Neuronal stem cell (in vitro differentiated cells): ENCODE data around the gene OFD1.
A peak's percentile ranks its signal among the peaks of the same experiment; 100 is the strongest.

Source experiments
- DNase-seq: peaks from one replicate; pipeline ENCODE4 v3.0.0-alpha.2; 2013; ENCODE audit warnings: low spot score
- H2AFZ ChIP-seq: one replicate; pipeline ENCODE4 v1.6.1; 2013; ENCODE audit warnings: mild to moderate bottlenecking, low read length, inconsistent platforms
- H2AK5ac ChIP-seq: 2 replicates; pipeline ENCODE4 v1.6.1; 2013; ENCODE audit warnings: low read depth, mild to moderate bottlenecking, inconsistent platforms, low read length, moderate library complexity, mixed read lengths
- H2BK120ac ChIP-seq: 2 replicates; pipeline ENCODE4 v1.6.1; 2013; ENCODE audit warnings: low read depth, mild to moderate bottlenecking, inconsistent platforms, low read length, moderate library complexity, mixed read lengths
- H2BK12ac ChIP-seq: one replicate; pipeline ENCODE4 v1.6.1; 2013; ENCODE audit warnings: low read length, inconsistent platforms
- H2BK15ac ChIP-seq: 2 replicates; pipeline ENCODE4 v1.6.1; 2013; ENCODE audit warnings: mild to moderate bottlenecking, low read length, inconsistent platforms, mixed read lengths
- H2BK5ac ChIP-seq: one replicate; pipeline ENCODE4 v1.6.1; 2013; ENCODE audit warnings: inconsistent platforms, mild to moderate bottlenecking, low read length, moderate library complexity
- H3K14ac ChIP-seq: one replicate; pipeline ENCODE4 v1.6.1; 2013; ENCODE audit warnings: low read length, inconsistent platforms
- H3K18ac ChIP-seq: 2 replicates; pipeline ENCODE4 v1.6.1; 2013; ENCODE audit warnings: low read length, inconsistent platforms
- H3K23ac ChIP-seq: 2 replicates; pipeline ENCODE4 v1.6.1; 2013; ENCODE audit warnings: low read depth, mild to moderate bottlenecking, mixed read lengths, low read length, inconsistent platforms; ENCODE audit not compliant: poor library complexity
- H3K27ac ChIP-seq: replicated peaks from 3 replicates; pipeline ENCODE4 v1.5.1; 2013; ENCODE audit warnings: low read length, inconsistent platforms
- H3K27me3 ChIP-seq, 3 experiments: 2 replicates each; pipeline ENCODE4 v1.6.1; 2013; ENCODE audit warnings: low read length in 3 of 3, mild to moderate bottlenecking in 2 of 3, inconsistent platforms in 1 of 3, low read depth in 1 of 3, mixed read lengths in 1 of 3, moderate library complexity in 1 of 3; ENCODE audit not compliant: control insufficient read depth in 3 of 3, insufficient read depth in 3 of 3
- H3K36me3 ChIP-seq, 2 donors: replicated peaks in 1 of 2; 2 replicates each; pipeline ENCODE4 v1.6.1; 2013; ENCODE audit warnings: low read length in 2 of 2; ENCODE audit not compliant: control insufficient read depth in 2 of 2, insufficient read depth in 2 of 2
- H3K4ac ChIP-seq: 2 replicates; pipeline ENCODE4 v1.6.1; 2013; ENCODE audit warnings: inconsistent platforms, mild to moderate bottlenecking, low read length, moderate library complexity
- H3K4me1 ChIP-seq, 2 donors: 1 replicate in 1 of 2; 2 replicates in 1 of 2; pipeline ENCODE4 v1.6.1; 2013; ENCODE audit warnings: low read length in 2 of 2, low read depth in 1 of 2; ENCODE audit not compliant: control insufficient read depth in 2 of 2, insufficient read depth in 1 of 2
- H3K4me2 ChIP-seq: one replicate; pipeline ENCODE4 v1.6.1; 2013; ENCODE audit warnings: mild to moderate bottlenecking, low read length, inconsistent platforms; ENCODE audit not compliant: insufficient read depth, poor library complexity, severe bottlenecking
- H3K4me3 ChIP-seq, 2 donors: 2 replicates each; pipeline ENCODE4 v1.5.1; 2013; ENCODE audit warnings: low read length in 2 of 2, mild to moderate bottlenecking in 2 of 2, inconsistent platforms in 1 of 2, moderate library complexity in 1 of 2
- H3K79me1 ChIP-seq: one replicate; pipeline ENCODE4 v1.6.1; 2013; ENCODE audit warnings: low read depth, mild to moderate bottlenecking, inconsistent platforms, low read length, moderate library complexity
- H3K9ac ChIP-seq: one replicate; pipeline ENCODE4 v1.6.1; 2013; ENCODE audit warnings: mild to moderate bottlenecking, low read depth, low read length, inconsistent platforms; ENCODE audit not compliant: poor library complexity
- H3K9me3 ChIP-seq, 2 donors: replicated peaks in 1 of 2; 2 replicates each; pipeline versions ENCODE3 to v1.6.1; 2013; ENCODE audit warnings: low read length in 2 of 2, mild to moderate bottlenecking in 2 of 2, inconsistent platforms in 1 of 2, low read depth in 1 of 2, mixed read lengths in 1 of 2, moderate library complexity in 1 of 2; ENCODE audit not compliant: control insufficient read depth in 2 of 2, insufficient read depth in 1 of 2
- H4K8ac ChIP-seq: one replicate; pipeline ENCODE4 v1.6.1; 2013; ENCODE audit warnings: low read depth, mild to moderate bottlenecking, inconsistent platforms, low read length, moderate library complexity
- H4K91ac ChIP-seq: one replicate; pipeline ENCODE4 v1.6.1; 2013; ENCODE audit warnings: low read length, low read depth, mild to moderate bottlenecking, inconsistent platforms; ENCODE audit not compliant: poor library complexity
- WGBS, 2 donors: extraction: QIAGEN DNeasy Blood & Tissue Kit; methylation state at CpG; one replicate each; pipeline ENCODE4 v1.1.7; 2013; ENCODE audit warnings: missing lambda C conversion rate in 2 of 2, mixed read lengths in 1 of 2; ENCODE audit not compliant: insufficient read length in 2 of 2, insufficient replicate concordance in 1 of 2; ENCODE audit errors: extremely low coverage in 2 of 2; 5-methylcytosine and 5-hydroxymethylcytosine counted together

Gene OFD1

GRCh38 chrX:13732246-13733067 lies 2.1 kb upstream of the OFD1 start:
- H3K79me1 ChIP-seq, result peaks cover 2% of the 10 kb centered on the region
- H3K14ac ChIP-seq, result no peak overlapping the region
- H2BK120ac ChIP-seq, result no peak overlapping the region
- no peak for DNase-seq
- H3K36me3 ChIP-seq, result peaks cover 0 to 22% of the 10 kb centered on the region in 2 donors
- no peak overlapping the region for H3K27ac ChIP-seq
- no peak overlapping the region for H2BK15ac ChIP-seq
- H2AK5ac ChIP-seq, result no peak overlapping the region
- no peak overlapping the region for H2BK12ac ChIP-seq
- H3K9me3 ChIP-seq, result no peaks in the 10 kb centered on the region
- H3K4me1 ChIP-seq, result peaks cover 2 to 7% of the 10 kb centered on the region in 2 donors
- H3K4ac ChIP-seq, result no peak overlapping the region
- no peak overlapping the region for H3K18ac ChIP-seq
- H2AFZ ChIP-seq, result no peak overlapping the region
- no peak overlapping the region for H2BK5ac ChIP-seq
- no CpG with 5 or more reads among the region's 7 CpGs for WGBS, 2 donors
- no peak overlapping the region for H4K8ac ChIP-seq
- no peak overlapping the region for H3K23ac ChIP-seq
- H4K91ac ChIP-seq, result no peak overlapping the region
- H3K4me2 ChIP-seq, result no peak overlapping the region
- H3K27me3 ChIP-seq, result no peaks in the 10 kb centered on the region
- H3K4me3 ChIP-seq, result no peak overlapping the region
- no peak overlapping the region for H3K9ac ChIP-seq

DNA sequence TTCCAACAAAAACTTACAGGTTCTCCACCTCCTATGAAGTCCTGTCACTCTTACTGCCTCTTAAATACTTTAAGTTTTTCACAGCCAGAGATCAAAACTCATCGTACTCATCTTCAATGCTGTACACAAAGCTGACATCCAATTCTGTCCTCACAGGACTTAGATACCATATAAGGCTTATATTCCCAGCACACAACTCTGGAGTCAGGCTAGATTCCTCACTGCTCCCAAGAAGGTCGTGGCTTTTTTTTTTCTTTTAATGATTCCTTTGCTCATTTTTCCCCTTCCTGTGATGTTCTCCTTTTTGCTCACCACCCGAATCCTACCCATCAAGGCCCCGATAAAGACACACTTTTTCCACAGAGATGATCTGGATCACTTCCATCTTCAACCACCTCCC lies 1.0 kb upstream of the OFD1 start:
- Histone ChIP-seq H2AK5ac (no peak overlapping the region), H2BK15ac (no peak overlapping the region), H3K9ac (no peak overlapping the region), H2AFZ (peak overlapping the region; percentile 92), H2BK120ac (no peak overlapping the region), H4K91ac (no peak overlapping the region), H3K18ac (no peak overlapping the region), H3K79me1 (peaks cover 2% of the 10 kb centered on the region), H3K27me3 (no peaks in the 10 kb centered on the region), H3K9me3 (no peaks in the 10 kb centered on the region), H3K4me1 (peaks cover 2 to 7% of the 10 kb centered on the region in 2 donors), H3K36me3 (peaks cover 0 to 32% of the 10 kb centered on the region in 2 donors), H2BK5ac (no peak overlapping the region), H3K4me3 (peak overlapping the region in 1 of 2 donors; percentile 74), H3K14ac (no peak overlapping the region), H3K23ac (no peak overlapping the region), H3K4me2 (peak overlapping the region; percentile 33), H4K8ac (no peak overlapping the region), H3K4ac (no peak overlapping the region), H3K27ac (no peak overlapping the region), H2BK12ac (no peak overlapping the region)
- no CpG with 5 or more reads among the region's 4 CpGs for WGBS, 2 donors
- no peak for DNase-seq

DNA sequence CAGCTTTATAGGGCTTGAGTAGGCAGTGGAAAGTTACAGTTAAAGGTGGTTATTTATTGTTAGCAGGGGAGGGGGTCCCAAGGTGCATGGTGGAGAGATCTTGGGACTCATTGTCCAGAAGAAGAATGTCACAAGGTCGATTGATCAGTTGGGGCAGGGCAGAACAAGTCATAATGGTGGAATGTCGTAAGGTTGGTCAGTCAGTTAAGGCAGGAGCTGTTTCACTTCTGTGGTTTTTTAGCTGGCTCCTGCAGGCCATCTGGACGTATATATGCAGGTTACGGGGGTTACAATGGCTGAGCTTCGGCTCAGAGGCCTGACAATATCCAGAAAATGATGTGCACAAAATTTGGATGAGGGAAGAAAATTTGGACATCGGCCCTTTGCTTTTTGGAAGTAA lies 7.1 kb downstream of the OFD1 start:
- no peak overlapping the region for H4K8ac ChIP-seq
- no peak overlapping the region for H3K4ac ChIP-seq
- no peak overlapping the region for H3K9ac ChIP-seq
- no CpG with 5 or more reads among the region's 6 CpGs for WGBS, 2 donors
- no peak overlapping the region for H2BK12ac ChIP-seq
- no peaks in the 10 kb centered on the region for H3K79me1 ChIP-seq
- H3K18ac ChIP-seq, result no peak overlapping the region
- no peak overlapping the region for H3K14ac ChIP-seq
- no peak overlapping the region for H2BK120ac ChIP-seq
- peaks cover 4 to 60% of the 10 kb centered on the region in 2 donors for H3K36me3 ChIP-seq
- no peak overlapping the region for H2BK15ac ChIP-seq
- H3K27me3 ChIP-seq, result no peaks in the 10 kb centered on the region
- no peak for DNase-seq
- no peak overlapping the region for H3K4me3 ChIP-seq
- no peak overlapping the region for H3K27ac ChIP-seq
- no peak overlapping the region for H2AFZ ChIP-seq
- H4K91ac ChIP-seq, result no peak overlapping the region
- H2BK5ac ChIP-seq, result no peak overlapping the region
- H2AK5ac ChIP-seq, result no peak overlapping the region
- H3K4me1 ChIP-seq, result no peaks in the 10 kb centered on the region
- no peak overlapping the region for H3K4me2 ChIP-seq
- H3K9me3 ChIP-seq, result no peaks in the 10 kb centered on the region
- H3K23ac ChIP-seq, result no peak overlapping the region

- no peak overlapping the region for H2BK15ac ChIP-seq
- no peak overlapping the region for H3K27ac ChIP-seq
- no peak overlapping the region for H4K91ac ChIP-seq
- peaks cover 8 to 59% of the 10 kb centered on the region in 2 donors for H3K36me3 ChIP-seq
- H2BK120ac ChIP-seq, result no peak overlapping the region
- no peak for DNase-seq
- H3K23ac ChIP-seq, result no peak overlapping the region
- no peak overlapping the region for H3K9ac ChIP-seq
- H3K4me1 ChIP-seq, result no peaks in the 10 kb centered on the region
- no peak overlapping the region for H3K4ac ChIP-seq
- no peak overlapping the region for H3K18ac ChIP-seq
- no peaks in the 10 kb centered on the region for H3K9me3 ChIP-seq
- H2BK12ac ChIP-seq, result no peak overlapping the region
- H3K27me3 ChIP-seq, result no peaks in the 10 kb centered on the region
- H3K79me1 ChIP-seq, result no peaks in the 10 kb centered on the region
- H2AK5ac ChIP-seq, result no peak overlapping the region
- WGBS, 2 donors, result no CpG with 5 or more reads among the region's 13 CpGs
- no peak overlapping the region for H3K14ac ChIP-seq
- H3K4me3 ChIP-seq, result no peak overlapping the region
- no peak overlapping the region for H3K4me2 ChIP-seq
- H2BK5ac ChIP-seq, result no peak overlapping the region
- no peak overlapping the region for H2AFZ ChIP-seq
- H4K8ac ChIP-seq, result no peak overlapping the region
Observed at GRCh38 chrX:13742397-13743176, 8.0 kb downstream of the OFD1 start.
